HG03354 (cell line): ENCODE measurements around the gene PHOSPHO2.

ENCODE experiments used
- ATAC-seq: cut with Tn5 transposase; IDR thresholded peaks from one replicate; pipeline ENCODE4 v1.9.1; 2021; ENCODE audit warnings: mild to moderate bottlenecking; ENCODE audit not compliant: unreplicated experiment, poor library complexity, severe bottlenecking

Gene PHOSPHO2

GRCh38 chr2:169714699-169715098 lies 20.4 kb downstream of the PHOSPHO2 start:
- ATAC-seq, result no peak

GRCh38 chr2:169715379-169716237 lies 21.3 kb downstream of the PHOSPHO2 start:
- no peak for ATAC-seq

GRCh38 chr2:169716238-169716886 lies 22.1 kb downstream of the PHOSPHO2 start:
- ATAC-seq, result no peak

GRCh38 chr2:169716938-169717690 lies 22.8 kb downstream of the PHOSPHO2 start:
- no peak for ATAC-seq

GRCh38 chr2:169717691-169718063 lies 23.4 kb downstream of the PHOSPHO2 start:
- ATAC-seq, result no peak

- no peak for ATAC-seq
Measured at GRCh38 chr2:169718930-169719504, 24.7 kb downstream of the PHOSPHO2 start.

GRCh38 chr2:169721016-169721415 lies 26.7 kb downstream of the PHOSPHO2 start:
- no peak for ATAC-seq

- no peak for ATAC-seq
Measured at GRCh38 chr2:169727065-169727464, 32.8 kb downstream of the PHOSPHO2 start.

- no peak for ATAC-seq
Measured at GRCh38 chr2:169729274-169729605, 35.0 kb downstream of the PHOSPHO2 start.

- ATAC-seq, result no peak
Measured at GRCh38 chr2:169732075-169732474, 37.8 kb downstream of the PHOSPHO2 start.

- no peak for ATAC-seq
Measured at GRCh38 chr2:169732583-169733358, 38.5 kb downstream of the PHOSPHO2 start.

- ATAC-seq, result peak; percentile 51
Measured at GRCh38 chr2:169734169-169734847, 40.0 kb downstream of the PHOSPHO2 start.

GRCh38 chr2:169735623-169736022 lies 41.4 kb downstream of the PHOSPHO2 start:
- ATAC-seq, result no peak

- ATAC-seq, result no peak
Measured at GRCh38 chr2:169736902-169737301, 42.6 kb downstream of the PHOSPHO2 start.

GRCh38 chr2:169738566-169739229 lies 44.4 kb downstream of the PHOSPHO2 start:
- no peak for ATAC-seq

- no peak for ATAC-seq
Measured at GRCh38 chr2:169739351-169739750, 45.1 kb downstream of the PHOSPHO2 start.

- ATAC-seq, result no peak
Measured at GRCh38 chr2:169743549-169743948, 49.3 kb downstream of the PHOSPHO2 start.

- no peak for ATAC-seq
Measured at GRCh38 chr2:169746240-169746639, 52.0 kb downstream of the PHOSPHO2 start.

- ATAC-seq, result no peak
Measured at GRCh38 chr2:169748319-169748718, 54.0 kb downstream of the PHOSPHO2 start.
